H1 (cell line): ENCODE measurements around the gene TMEM183A. TPM values are rescaled to one million over a fixed set of nuclear protein-coding genes. Genes with fewer than 3 reads are reported as not detected.

ENCODE experiments used
- CEBPB ChIP-seq: IDR thresholded peaks from 2 replicates; pipeline ENCODE4 v1.6.1; 2012; ENCODE audit warnings: low read depth, low read length
- CHD7 ChIP-seq: fragments of 300-600 bp; sonication (generic); IDR thresholded peaks from 2 replicates; pipeline ENCODE4 v1.7.1; 2012; ENCODE audit warnings: low read length, moderate library complexity, mild to moderate bottlenecking, inconsistent platforms; ENCODE audit not compliant: insufficient replicate concordance
- CTCF ChIP-seq, 3 experiments: IDR thresholded peaks; 1 replicate in 2 of 3; 2 replicates in 1 of 3; pipeline versions ENCODE4 v1.5.1 to v1.6.1; 2011; ENCODE audit warnings: low read length in 3 of 3, mild to moderate bottlenecking in 3 of 3, inconsistent platforms in 2 of 3, low read depth in 1 of 3, moderate library complexity in 1 of 3; ENCODE audit not compliant: insufficient read depth in 1 of 3; ENCODE audit errors: control extremely low read depth in 1 of 3
- KDM4A ChIP-seq: IDR thresholded peaks from one replicate; pipeline ENCODE4 v1.7.1; 2012; ENCODE audit warnings: low read depth, mild to moderate bottlenecking, moderate library complexity, low read length, inconsistent platforms; ENCODE audit not compliant: severe bottlenecking
- RNF2 ChIP-seq: fragments of 200-900, 300-1000 bp; sonication (generic); IDR thresholded peaks from 2 replicates; pipeline ENCODE4 v1.7.1; 2016; ENCODE audit warnings: borderline replicate concordance, low read depth, mild to moderate bottlenecking, antibody characterized with exemption, low read length; ENCODE audit not compliant: poor library complexity, severe bottlenecking; ENCODE audit errors: missing control alignments
- TAF7 ChIP-seq: optimal IDR thresholded peaks from 2 replicates; pipeline ENCODE3; 2011; ENCODE audit warnings: low read depth, mild to moderate bottlenecking, inconsistent platforms, low read length, moderate library complexity, borderline replicate concordance
- polyA plus RNA-seq, 7 experiments: library from polyadenylated mRNA; depleted of rRNA in 3 of 7; stranded (reverse) in 5 of 7; unstranded in 2 of 7; fragments of >200 nt in 5 of 7; fragments of 200-250 nt in 2 of 7; gene quantifications; 1 replicate in 5 of 7; 2 replicates in 1 of 7; 4 replicates in 1 of 7; pipeline versions ENCODE4 v1.2.1 to v1.2.3, GENCODE V29; 2011 to 2013; ENCODE audit warnings: missing spikeins in 2 of 7, mixed read lengths in 2 of 7
- total RNA-seq: library from RNA; stranded (reverse); fragmentation: NEBNext Ultra II Directional; extraction: Animal tissue kit (Norgen Biotek cat#: 25700); gene quantifications from 2 replicates; pipeline ENCODE4 v1.2.1, GENCODE V29; 2021

Gene TMEM183A
- total and polyA plus RNA-seq, 2 of the 8 experiments (the other 6 are each of a cell fraction or from before 2014, with no cell fraction given) = 107 to 173 TPM

GRCh38 chr1:203073469-203073868, 66.3 kb downstream of the TMEM183A start (continued):
- no peak for TF ChIP-seq CHD7
- no peak for TF ChIP-seq CEBPB
- no peak for TF ChIP-seq TAF7
- no peak for TF ChIP-seq RNF2
- no peak for TF ChIP-seq CTCF (IDR thresholded peaks at IDR 0.05; ENCODE audit: control extremely low read depth in 1 of 3, insufficient read depth in 1 of 3, low read depth in 1 of 3, low read length in 3 of 3)
- TF ChIP-seq KDM4A = no peak
